Stimulated activated CD4-positive, alpha-beta T cell treated with anti-CD3 and anti-CD28 coated beads, TNF-alpha, amount 100 ng/mL, for 48 hours (primary cell): ENCODE results near the gene ADAMTS4.

ENCODE experiments used
- DNase-seq, 3 donors: peaks; one replicate each; pipeline ENCODE4 v3.0.0-alpha.2; 2020; ENCODE audit warnings: low read depth in 3 of 3

Gene ADAMTS4

GRCh38 chr1:161196111-161196510, 2.7 kb downstream of the ADAMTS4 start:
- no peak for DNase-seq

GRCh38 chr1:161195171-161195570, 3.7 kb downstream of the ADAMTS4 start:
- DNase-seq = no peak

- DNase-seq = no peak
These were observed 5.2 kb downstream of the ADAMTS4 start for GRCh38 chr1:161193561-161194235.

- peak; percentile 38 to 57 (median 44) for DNase-seq
These were observed 6.1 kb downstream of the ADAMTS4 start for GRCh38 chr1:161192476-161193465.

GRCh38 chr1:161191971-161192370, 6.9 kb downstream of the ADAMTS4 start:
- no peak for DNase-seq

GRCh38 chr1:161190962-161191521, 7.8 kb downstream of the ADAMTS4 start:
- DNase-seq = no peak

GRCh38 chr1:161189036-161189435, 9.8 kb downstream of the ADAMTS4 start:
- no peak for DNase-seq

- no peak for DNase-seq
These were observed 10.5 kb downstream of the ADAMTS4 start for GRCh38 chr1:161188381-161188780.

GRCh38 chr1:161187311-161187710, 11.5 kb downstream of the ADAMTS4 start:
- no peak for DNase-seq

GRCh38 chr1:161185732-161186311, 13.0 kb downstream of the ADAMTS4 start:
- DNase-seq = no peak

- peak; percentile 51 to 54 (median 53) for DNase-seq
These were observed 13.6 kb downstream of the ADAMTS4 start for GRCh38 chr1:161185282-161185682.

GRCh38 chr1:161182214-161182613, 16.6 kb downstream of the ADAMTS4 start:
- DNase-seq = peak in 2 of 3 donors; percentile 50 to 57

- no peak for DNase-seq
These were observed 18.2 kb downstream of the ADAMTS4 start for GRCh38 chr1:161180639-161181038.

- no peak for DNase-seq
These were observed 19.2 kb downstream of the ADAMTS4 start for GRCh38 chr1:161179698-161180097.

- no peak for DNase-seq
These were observed 21.0 kb downstream of the ADAMTS4 start for GRCh38 chr1:161177936-161178244.

- peak; percentile 90 to 97 (median 95) for DNase-seq
These were observed 21.5 kb downstream of the ADAMTS4 start, which contains the start of gene B4GALT3 for GRCh38 chr1:161177112-161177935. Gene B4GALT3 (minus strand): TSS chr1:161177507. CDS start chr1:161176060, 1,447 bp downstream.

- DNase-seq = no peak
These were observed 22.3 kb downstream of the ADAMTS4 start for GRCh38 chr1:161176468-161177111.

- no peak for DNase-seq
These were observed 22.9 kb downstream of the ADAMTS4 start for GRCh38 chr1:161175771-161176453.

- no peak for DNase-seq
These were observed 23.9 kb downstream of the ADAMTS4 start for GRCh38 chr1:161174911-161175310.

GRCh38 chr1:161173711-161174110, 25.1 kb downstream of the ADAMTS4 start:
- DNase-seq = no peak
